Gastrocnemius medialis (tissue), 4 donors: Measurements from ENCODE around the gene OR1N1. TPM values are rescaled to one million over a fixed set of nuclear protein-coding genes. Genes with fewer than 3 reads are reported as not detected.
"Not testable (repeated sequence)": the region's sequence is repeated elsewhere in the genome, so short reads cannot be mapped to it uniquely, and the experiment has no call there.

Experiments used
- ATAC-seq, 2 donors: fragments of 150-250 bp; one replicate each; pipeline ENCODE4 v1.9.1; 2016
- DNase-seq, 2 donors: peaks; one replicate each; pipeline ENCODE4 v3.0.0-alpha.2; 2019
- H3K27ac ChIP-seq, 4 donors: fragments of 200-600 bp; sonication (generic); 1 replicate in 1 of 4; 2 replicates in 3 of 4; pipeline ENCODE4 v1.5.1; 2016 to 2018; ENCODE audit warnings: mild to moderate bottlenecking in 2 of 4, moderate library complexity in 1 of 4
- H3K27me3 ChIP-seq, 3 donors: fragments of 200-600 bp; sonication (generic) in 2 of 3; 1 replicate in 1 of 3; 2 replicates in 2 of 3; pipeline versions ENCODE4 v1.5.1 to v1.6.0; 2016 to 2019; ENCODE audit warnings: mild to moderate bottlenecking in 1 of 3, moderate library complexity in 1 of 3
- H3K36me3 ChIP-seq, 2 donors: fragments of 200-600 bp; sonication (generic) in 1 of 2; one replicate each; pipeline ENCODE4 v1.5.1; 2017 to 2018
- H3K4me1 ChIP-seq, 2 donors: fragments of 200-600 bp; sonication (generic) in 1 of 2; one replicate each; pipeline ENCODE4 v1.5.1; 2016 to 2017; ENCODE audit warnings: mild to moderate bottlenecking in 2 of 2
- H3K4me3 ChIP-seq, 4 donors: fragments of 200-600 bp; sonication (generic) in 3 of 4; 1 replicate in 1 of 4; 2 replicates in 3 of 4; pipeline ENCODE4 v1.5.1; 2016 to 2019; ENCODE audit warnings: mild to moderate bottlenecking in 2 of 4
- H3K9me3 ChIP-seq, 3 donors: fragments of 200-600 bp; sonication (generic) in 2 of 3; 1 replicate in 1 of 3; 2 replicates in 2 of 3; pipeline ENCODE4 v1.5.1; 2016 to 2019
- CTCF ChIP-seq, 5 experiments: fragments of 450-650 bp in 3 of 5; fragments of 200-600 bp in 2 of 5; sonication (generic) in 2 of 5; IDR thresholded peaks in 4 of 5; conservative IDR thresholded peaks in 1 of 5; 1 replicate in 4 of 5; 2 replicates in 1 of 5; pipeline ENCODE4 v1.5.1; 2016 to 2019; ENCODE audit warnings: antibody characterized with exemption in 5 of 5, mild to moderate bottlenecking in 3 of 5, moderate library complexity in 3 of 5
- POLR2A ChIP-seq, 2 donors: fragments of 450-650 bp; IDR thresholded peaks; one replicate each; pipeline ENCODE4 v1.6.1; 2017; ENCODE audit warnings: antibody characterized with exemption in 2 of 2, mild to moderate bottlenecking in 2 of 2, moderate library complexity in 2 of 2
- in situ Hi-C, 4 donors: fragments of 200-750 bp; cut with MboI; loops; one replicate each; pipeline versions ENCODE4 v1.15.0 to v1.8.0; 2017; ENCODE audit warnings: low sequenced_read_pairs in 4 of 4
- intact Hi-C: fragments of 100-400 bp; cut with DNase I; formaldehyde crosslinking; loops from one replicate; pipeline ENCODE4 v1.15.1; 2023; ENCODE audit warnings: low total_unique reads
- total RNA-seq, 4 donors: library from RNA; depleted of rRNA; stranded (reverse); fragments of >200 nt; gene quantifications; one replicate each; pipeline versions ENCODE4 v1.1.0 to v1.2.3, GENCODE V29; 2016

OR1N1 gene
- total RNA-seq, 4 donors from 2014 or later = not detected

GRCh38 chr9:122536134-122536533, 9.0 kb upstream of the OR1N1 start:
- H3K36me3 ChIP-seq = no peaks in the 10 kb centered on the region
- no peak overlapping the region for H3K27ac ChIP-seq
- no peak for DNase-seq
- ATAC-seq = no peak
- no peak overlapping the region for H3K4me3 ChIP-seq
- intact Hi-C loops (no loop called here), in situ Hi-C loops (no loop called here)
- no peaks in the 10 kb centered on the region for H3K27me3 ChIP-seq
- no peaks in the 10 kb centered on the region for H3K9me3 ChIP-seq
- H3K4me1 ChIP-seq = no peaks in the 10 kb centered on the region
- TF ChIP-seq CTCF (IDR thresholded peaks at IDR 0.05 in 4 of 5, conservative IDR thresholded peaks at IDR 0.05 in 1 of 5) = no peak
- no peak for TF ChIP-seq POLR2A (IDR thresholded peaks at IDR 0.05)

- H3K27ac ChIP-seq, intact Hi-C loops, H3K4me3 ChIP-seq, DNase-seq, H3K4me1 ChIP-seq, in situ Hi-C loops, H3K27me3 ChIP-seq, H3K9me3 ChIP-seq, ATAC-seq, H3K36me3 ChIP-seq: not testable (repeated sequence)
Observed at GRCh38 chr9:122531157-122531556, 4.1 kb upstream of the OR1N1 start.

- no peaks in the 10 kb centered on the region for H3K27me3 ChIP-seq
- no peak overlapping the region for H3K27ac ChIP-seq
- H3K4me3 ChIP-seq = no peak overlapping the region
- ATAC-seq (no peak), DNase-seq (no peak)
- H3K9me3 ChIP-seq = no peaks in the 10 kb centered on the region
- in situ Hi-C loops (no loop called here), intact Hi-C loops (no loop called here)
- H3K4me1 ChIP-seq = no peaks in the 10 kb centered on the region
- no peaks in the 10 kb centered on the region for H3K36me3 ChIP-seq
- TF ChIP-seq CTCF (IDR thresholded peaks at IDR 0.05 in 4 of 5, conservative IDR thresholded peaks at IDR 0.05 in 1 of 5) = no peak
- no peak for TF ChIP-seq POLR2A (IDR thresholded peaks at IDR 0.05)
Observed at GRCh38 chr9:122526602-122527001, 491 bp downstream of the OR1N1 start.

- intact Hi-C loops (no loop called here), in situ Hi-C loops (no loop called here)
- no peak for DNase-seq
- Histone ChIP-seq H3K4me3 (no peak overlapping the region), H3K36me3 (no peaks in the 10 kb centered on the region), H3K27ac (no peak overlapping the region), H3K27me3 (no peaks in the 10 kb centered on the region), H3K9me3 (no peaks in the 10 kb centered on the region), H3K4me1 (no peaks in the 10 kb centered on the region)
- ATAC-seq = no peak
- no peak for TF ChIP-seq POLR2A (IDR thresholded peaks at IDR 0.05)
- no peak for TF ChIP-seq CTCF (IDR thresholded peaks at IDR 0.05 in 4 of 5, conservative IDR thresholded peaks at IDR 0.05 in 1 of 5)
Observed at GRCh38 chr9:122519376-122519775, 7.7 kb downstream of the OR1N1 start.

- no peak for ATAC-seq
- in situ Hi-C loops (no loop called here), intact Hi-C loops (no loop called here)
- TF ChIP-seq CTCF (IDR thresholded peaks at IDR 0.05 in 4 of 5, conservative IDR thresholded peaks at IDR 0.05 in 1 of 5) (no peak), POLR2A (IDR thresholded peaks at IDR 0.05) (no peak)
- no peak within 1 kb of the TSS for H3K4me3 ChIP-seq
- H3K27me3 ChIP-seq = no peaks in the 10 kb centered on the region
- no peak within 1 kb of the TSS for H3K27ac ChIP-seq
- no peak for DNase-seq
- H3K4me1 ChIP-seq = no peaks in the 10 kb centered on the region
- H3K9me3 ChIP-seq = no peaks in the 10 kb centered on the region
- H3K36me3 ChIP-seq = no peaks in the 10 kb centered on the region
Observed at GRCh38 chr9:122518841-122519240, 8.3 kb downstream of the OR1N1 start, which contains the start of gene OR1J4. Gene OR1J4, plus strand, starts transcription at chr9:122519141. Its CDS starts 0 bp downstream, at chr9:122519141.
